Measurements from ENCODE around the gene MBP. TPM values are rescaled to one million over a fixed set of nuclear protein-coding genes. Genes with fewer than 3 reads are reported as not detected.

The MBP gene
- total RNA-seq, 4 donors from 2014 or later, result 23.2 to 34.7 (median 28.2) TPM

GRCh38 chr18:77046409-77046808 is 86.2 kb downstream of the MBP start:
- H3K4me1 ChIP-seq, result peaks cover 0 to 8% (median 0%) of the 10 kb centered on the region in 3 donors
- no peak overlapping the region for H3K27ac ChIP-seq

GRCh38 chr18:77045677-77046076 is 86.9 kb downstream of the MBP start:
- 70 to 85% methylated on average over 2 to 6 of the region's 6 CpGs for WGBS, 2 donors (ENCODE audit: low coverage in 1 of 2)
- ATAC-seq, result no peak
- H3K27me3 ChIP-seq, result no peaks in the 10 kb centered on the region

More at GRCh38 chr18:77046409-77046808, 86.2 kb downstream of the MBP start:
- 82 to 100% methylated on average over 1 to 7 of the region's 9 CpGs for WGBS, 2 donors (ENCODE audit: low coverage in 1 of 2)
- Histone ChIP-seq H3K27me3 (no peaks in the 10 kb centered on the region), H3K36me3 (peaks cover 0 to 12% of the 10 kb centered on the region in 2 donors), H3K9me3 (no peaks in the 10 kb centered on the region), H3K4me3 (no peak overlapping the region)
- ATAC-seq, result no peak
- TF ChIP-seq POLR2A (IDR thresholded peaks at IDR 0.05) (no peak), EP300 (IDR thresholded peaks at IDR 0.05) (no peak), POLR2AphosphoS5 (IDR thresholded peaks at IDR 0.05) (no peak), CTCF (IDR thresholded peaks at IDR 0.05) (no peak)

GRCh38 chr18:77044866-77045664 is 87.5 kb downstream of the MBP start:
- Histone ChIP-seq H3K36me3 (peaks cover 0 to 12% of the 10 kb centered on the region in 2 donors), H3K4me3 (no peak overlapping the region), H3K4me1 (peaks cover 0 to 3% (median 0%) of the 10 kb centered on the region in 3 donors), H3K27me3 (no peaks in the 10 kb centered on the region), H3K27ac (no peak overlapping the region), H3K9me3 (no peaks in the 10 kb centered on the region)
- ATAC-seq, result no peak
- TF ChIP-seq CTCF (IDR thresholded peaks at IDR 0.05) (no peak), EP300 (IDR thresholded peaks at IDR 0.05) (no peak), POLR2AphosphoS5 (IDR thresholded peaks at IDR 0.05) (no peak), POLR2A (IDR thresholded peaks at IDR 0.05) (no peak)
- 47 to 83% methylated on average over 3 to 5 of the region's 14 CpGs for WGBS, 2 donors (ENCODE audit: low coverage in 1 of 2)

More at GRCh38 chr18:77045677-77046076, 86.9 kb downstream of the MBP start:
- Histone ChIP-seq H3K27ac (no peak overlapping the region), H3K4me1 (peaks cover 0 to 8% (median 0%) of the 10 kb centered on the region in 3 donors), H3K9me3 (no peaks in the 10 kb centered on the region), H3K4me3 (no peak overlapping the region), H3K36me3 (peaks cover 0 to 12% of the 10 kb centered on the region in 2 donors)
- TF ChIP-seq EP300 (IDR thresholded peaks at IDR 0.05) (no peak), POLR2AphosphoS5 (IDR thresholded peaks at IDR 0.05) (no peak), CTCF (IDR thresholded peaks at IDR 0.05) (no peak), POLR2A (IDR thresholded peaks at IDR 0.05) (no peak)

GRCh38 chr18:77043541-77044280 is 88.9 kb downstream of the MBP start:
- peaks cover 0 to 12% of the 10 kb centered on the region in 2 donors for H3K36me3 ChIP-seq
- no peaks in the 10 kb centered on the region for H3K27me3 ChIP-seq
- no peak for ATAC-seq
- no peak for TF ChIP-seq POLR2AphosphoS5 (IDR thresholded peaks at IDR 0.05)
- no peak for TF ChIP-seq EP300 (IDR thresholded peaks at IDR 0.05)
- no peak for TF ChIP-seq CTCF (IDR thresholded peaks at IDR 0.05)
- TF ChIP-seq POLR2A (IDR thresholded peaks at IDR 0.05), result no peak
- 78 to 81% methylated on average over 6 to 25 of the region's 27 CpGs for WGBS, 2 donors (ENCODE audit: low coverage in 1 of 2)
- no peak overlapping the region for H3K4me3 ChIP-seq
- H3K4me1 ChIP-seq, result no peaks in the 10 kb centered on the region
- H3K27ac ChIP-seq, result no peak overlapping the region
- H3K9me3 ChIP-seq, result no peaks in the 10 kb centered on the region
